Stimulated activated CD4-positive, alpha-beta T cell treated with anti-CD3 and anti-CD28 coated beads, Interleukin-1b, Interleukin-23, amount 100 ng/mL, for 4 hours (primary cell): ENCODE measurements around the gene LRRC74B.
"Not testable (repeated sequence)": the region's sequence is repeated elsewhere in the genome, so short reads cannot be mapped to it uniquely, and the experiment has no call there.

ENCODE experiments used
- DNase-seq, 2 donors: peaks; one replicate each; pipeline ENCODE4 v3.0.0-alpha.2; 2020; ENCODE audit warnings: low read depth in 2 of 2

LRRC74B gene

GRCh38 chr22:21054714-21055563 lies 9.2 kb downstream of the LRRC74B start:
- DNase-seq: no peak

DNA sequence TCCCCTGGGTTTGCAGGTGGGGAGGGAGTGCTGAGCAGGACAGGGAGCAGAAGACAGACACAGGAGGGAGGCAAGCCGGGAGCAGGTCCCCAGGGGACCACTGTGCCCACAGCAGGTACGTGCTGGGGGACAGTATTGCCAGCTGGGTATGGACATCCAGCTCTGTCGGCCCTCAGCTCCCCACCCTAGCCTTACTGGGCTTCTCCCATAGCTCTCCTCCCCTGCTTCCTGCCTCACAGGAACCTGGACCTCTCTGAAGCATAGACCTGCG lies 9.8 kb downstream of the LRRC74B start:
- no peak for DNase-seq

- DNase-seq: no peak
Measured at GRCh38 chr22:21055880-21056319, 10.2 kb downstream of the LRRC74B start.

- DNase-seq: not testable (repeated sequence)
Measured at GRCh38 chr22:21060363-21060762, 14.6 kb downstream of the LRRC74B start.

- not testable (repeated sequence) for DNase-seq
Measured at GRCh38 chr22:21061660-21062321, 16.0 kb downstream of the LRRC74B start.

DNA sequence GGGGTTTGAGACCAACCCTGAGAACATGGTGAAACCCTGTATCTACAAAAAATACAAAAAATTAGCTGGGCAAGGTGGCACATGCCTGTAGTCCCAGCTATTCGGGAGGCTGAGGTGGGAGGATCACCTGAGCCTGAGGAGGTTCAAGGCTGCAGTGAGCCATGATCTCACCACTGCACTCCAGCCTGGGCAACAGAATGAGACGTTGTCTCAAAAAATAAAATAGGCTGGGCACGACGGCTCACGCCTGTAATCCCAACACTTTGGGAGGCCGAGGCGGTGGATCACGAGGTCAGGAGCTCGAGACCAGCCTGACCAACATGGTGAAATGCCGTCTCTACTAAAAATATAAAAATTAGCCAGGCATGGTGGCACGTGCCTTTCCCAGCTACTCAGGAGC lies 18.7 kb downstream of the LRRC74B start:
- DNase-seq: not testable (repeated sequence)

- DNase-seq: no peak
Measured at GRCh38 chr22:21064917-21065864, 19.4 kb downstream of the LRRC74B start.

GRCh38 chr22:21067075-21067900 lies 21.5 kb downstream of the LRRC74B start:
- DNase-seq: no peak

GRCh38 chr22:21067901-21068680 lies 22.3 kb downstream of the LRRC74B start:
- no peak for DNase-seq

DNA sequence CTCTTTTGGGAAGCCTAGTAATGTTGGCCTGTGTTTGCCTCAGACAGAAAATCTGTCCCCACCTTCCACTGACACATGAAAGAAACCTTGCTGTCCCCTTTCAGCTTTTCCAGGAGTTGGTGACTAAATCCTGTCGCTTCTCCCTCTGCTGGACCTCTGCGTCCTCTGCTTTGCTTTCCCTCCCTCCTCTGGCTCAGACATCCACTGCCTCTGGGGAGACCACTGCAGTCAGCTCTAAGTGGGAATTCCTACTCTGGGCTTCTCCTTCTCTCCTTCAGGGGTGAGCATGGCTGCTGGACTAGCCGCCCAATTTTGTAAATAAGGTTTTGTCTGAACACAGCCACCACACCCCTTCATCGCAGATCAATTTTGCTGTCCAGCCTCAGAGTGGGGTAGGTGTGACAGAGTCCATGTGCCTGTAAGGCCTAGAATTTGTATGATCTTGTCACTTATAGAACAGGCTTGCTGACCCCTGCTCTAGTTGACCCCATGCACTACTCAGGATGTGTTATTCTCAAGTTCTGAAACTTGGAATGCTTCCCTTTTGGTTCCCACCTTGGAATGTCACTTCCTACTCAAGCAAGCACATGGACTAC lies 23.0 kb downstream of the LRRC74B start:
- no peak for DNase-seq

DNA sequence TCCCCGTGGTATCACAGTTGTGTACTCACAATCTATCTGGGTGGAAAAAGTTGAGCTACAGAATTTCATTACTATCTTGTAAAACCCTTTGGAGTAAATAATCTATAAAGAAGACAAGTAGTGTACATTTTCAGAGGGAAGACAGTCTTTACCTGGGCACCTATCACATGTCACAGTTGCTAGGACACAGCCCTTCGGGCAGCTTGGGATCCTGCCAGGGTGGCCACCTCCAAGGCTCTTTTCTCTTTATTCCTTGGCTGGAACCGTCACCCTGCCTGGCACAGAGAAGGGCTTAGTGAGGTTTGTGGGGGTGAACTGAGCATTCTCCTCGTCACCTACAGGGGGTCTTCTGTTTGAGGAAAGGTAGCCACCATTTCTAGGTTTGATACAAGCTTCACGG lies 23.6 kb downstream of the LRRC74B start:
- DNase-seq: no peak

GRCh38 chr22:21070690-21071615 lies 25.2 kb downstream of the LRRC74B start:
- no peak for DNase-seq

GRCh38 chr22:21071796-21072195 lies 26.1 kb downstream of the LRRC74B start:
- not testable (repeated sequence) for DNase-seq

DNA sequence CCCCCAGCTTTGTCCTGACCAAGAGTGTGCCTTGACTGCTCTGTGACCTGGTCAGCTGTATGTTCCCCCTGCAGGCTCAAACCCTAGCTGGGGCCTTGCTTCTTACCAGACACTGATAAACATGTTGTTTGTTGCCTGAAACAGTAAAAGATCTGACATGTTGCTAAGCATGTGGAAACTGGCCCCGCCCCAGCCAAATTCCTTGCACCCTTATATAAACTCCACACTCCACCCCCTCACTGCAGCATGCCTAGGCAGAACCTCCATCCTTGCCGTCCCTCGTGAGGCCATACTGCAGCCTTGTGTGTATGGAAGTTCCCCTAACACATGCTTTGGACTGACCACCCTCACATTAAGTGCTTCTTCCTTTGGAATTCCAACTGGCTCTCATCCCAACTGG lies 27.3 kb downstream of the LRRC74B start:
- no peak for DNase-seq

- DNase-seq: no peak
Measured at GRCh38 chr22:21073482-21073881, 27.7 kb downstream of the LRRC74B start.

DNA sequence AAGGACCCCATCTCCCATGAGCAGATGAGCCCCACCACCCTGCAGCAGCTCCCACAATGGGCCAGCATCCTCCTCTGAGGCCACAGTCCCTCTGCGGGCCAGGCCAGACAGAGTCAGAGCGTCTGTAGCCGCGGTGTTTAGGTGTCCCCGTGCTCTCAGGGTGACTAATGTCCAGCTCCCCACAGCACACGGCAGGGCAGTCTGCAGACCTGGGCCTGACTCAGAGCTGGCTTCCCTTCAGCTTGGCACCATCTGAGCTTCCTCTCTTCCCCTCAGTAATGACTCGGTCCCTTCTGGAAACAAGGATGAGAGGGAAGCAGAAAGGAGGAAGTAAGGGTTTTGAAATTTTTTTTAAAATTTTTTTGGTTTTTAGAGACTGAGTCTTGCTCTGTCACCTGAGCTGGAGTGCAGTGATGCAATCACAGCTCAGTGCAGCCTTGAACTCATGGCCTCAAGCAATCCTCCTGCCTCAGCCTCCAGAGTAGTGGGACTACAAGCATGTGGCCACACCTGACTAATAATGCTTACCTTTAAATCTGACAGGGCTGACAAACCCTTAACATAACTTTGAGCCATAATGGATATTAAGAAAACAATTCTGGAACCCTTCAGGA lies 28.5 kb downstream of the LRRC74B start:
- no peak for DNase-seq

DNA sequence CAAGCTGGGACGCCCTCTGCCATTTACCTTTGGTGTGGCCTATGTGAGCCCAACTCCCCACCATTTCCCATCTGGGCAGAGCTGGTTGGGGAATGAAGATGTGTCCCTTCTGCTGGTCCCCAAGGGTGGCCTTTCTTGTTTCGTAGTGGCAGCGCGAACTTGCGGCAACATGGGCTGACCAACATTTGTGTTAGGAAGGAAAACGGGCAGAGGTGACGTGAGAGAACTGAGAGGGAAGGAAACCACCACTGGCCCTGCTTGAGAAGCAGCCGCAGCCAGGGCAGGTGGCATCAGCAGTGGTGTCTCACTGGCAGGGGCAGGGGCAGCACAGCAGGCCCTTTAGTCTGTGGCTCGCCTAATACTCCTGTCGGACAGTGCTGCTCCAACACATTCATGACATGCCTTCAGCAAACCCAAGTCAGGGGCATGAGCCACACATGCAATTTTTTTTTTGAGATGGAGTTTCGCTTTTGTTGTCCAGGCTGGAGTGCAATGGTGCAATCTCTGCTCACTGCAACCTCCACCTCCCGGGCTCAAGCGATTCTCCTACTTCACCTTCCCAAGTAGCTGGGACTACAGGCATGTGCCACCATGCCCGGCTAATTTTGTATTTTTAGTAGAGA lies 29.9 kb downstream of the LRRC74B start:
- DNase-seq: no peak
